GM23338 (cell line): ENCODE measurements around the gene CHAD. TPM values are rescaled to one million over a fixed set of nuclear protein-coding genes. Genes with fewer than 3 reads are reported as not detected.

Experiments
- ATAC-seq: fragments of 200-7000 bp; cut with Tn5 transposase; 3 replicates; pipeline ENCODE4 v1.9.1; 2020
- DNase-seq: peaks from one replicate; pipeline ENCODE4 v3.0.0-alpha.2; 2015; ENCODE audit warnings: low spot score
- H2AFZ ChIP-seq: fragments of 200-600 bp; sonication (generic); 2 replicates; pipeline ENCODE4 v1.8.0; 2016; ENCODE audit warnings: antibody characterized with exemption, mild to moderate bottlenecking, moderate library complexity
- H3F3A ChIP-seq: fragments of 200-600 bp; sonication (generic); replicated peaks from 2 replicates; pipeline ENCODE4 v1.8.0; 2017; ENCODE audit warnings: antibody characterized with exemption, mixed run types, low read depth
- H3K27ac ChIP-seq: fragments of 200-600 bp; sonication (generic); 2 replicates; pipeline ENCODE4 v1.6.1; 2016; ENCODE audit warnings: low read depth
- H3K27me3 ChIP-seq: fragments of 200-600 bp; sonication (generic); 2 replicates; pipeline ENCODE4 v1.8.0; 2016; ENCODE audit warnings: mild to moderate bottlenecking, mixed run types, moderate library complexity; ENCODE audit not compliant: insufficient read depth
- H3K36me3 ChIP-seq: fragments of 200-600 bp; sonication (generic); 2 replicates; pipeline ENCODE4 v1.8.0; 2016; ENCODE audit warnings: mild to moderate bottlenecking; ENCODE audit not compliant: insufficient read depth
- H3K4me1 ChIP-seq: fragments of 200-600 bp; sonication (generic); 2 replicates; pipeline ENCODE4 v1.8.0; 2016; ENCODE audit warnings: mild to moderate bottlenecking, moderate library complexity; ENCODE audit not compliant: insufficient read depth
- H3K4me2 ChIP-seq: fragments of 200-600 bp; sonication (generic); 2 replicates; pipeline ENCODE4 v1.7.1; 2017; ENCODE audit warnings: mixed run types
- H3K4me3 ChIP-seq: fragments of 200-600 bp; sonication (generic); 2 replicates; pipeline ENCODE4 v1.6.1; 2016; ENCODE audit warnings: mixed run types
- H3K79me2 ChIP-seq: fragments of 200-600 bp; sonication (generic); replicated peaks from 2 replicates; pipeline ENCODE4 v1.8.0; 2017; ENCODE audit warnings: mild to moderate bottlenecking; ENCODE audit not compliant: insufficient read depth
- H3K9me2 ChIP-seq: fragments of 200-600 bp; sonication (generic); 2 replicates; pipeline ENCODE4 v1.8.0; 2017; ENCODE audit not compliant: insufficient read depth
- H4K20me1 ChIP-seq: fragments of 200-600 bp; sonication (generic); replicated peaks from 2 replicates; pipeline ENCODE4 v1.8.0; 2017; ENCODE audit warnings: mild to moderate bottlenecking; ENCODE audit not compliant: insufficient read depth
- H3K27ac Mint-ChIP-seq: 2 replicates; pipeline ENCODE4 v1.8.0; 2020; ENCODE audit warnings: inconsistent platforms, mild to moderate bottlenecking, moderate library complexity, mixed read lengths
- H3K27me3 Mint-ChIP-seq: 3 replicates; pipeline ENCODE4 v1.8.0; 2022; ENCODE audit warnings: low read depth, mild to moderate bottlenecking, moderate library complexity, mixed read lengths, inconsistent platforms; ENCODE audit not compliant: insufficient read depth, poor library complexity
- H3K36me3 Mint-ChIP-seq: 3 replicates; pipeline ENCODE4 v1.8.0; 2021; ENCODE audit warnings: low read depth, mild to moderate bottlenecking, inconsistent platforms, moderate library complexity, mixed read lengths
- H3K4me1 Mint-ChIP-seq: 3 replicates; pipeline ENCODE4 v1.8.0; 2020; ENCODE audit warnings: mild to moderate bottlenecking, inconsistent platforms, mixed read lengths
- H3K4me3 Mint-ChIP-seq: 3 replicates; pipeline ENCODE4 v1.8.0; 2021; ENCODE audit warnings: moderate library complexity, mild to moderate bottlenecking, inconsistent platforms, mixed read lengths
- H3K9me3 Mint-ChIP-seq: 3 replicates; pipeline ENCODE4 v1.8.0; 2020; ENCODE audit warnings: moderate library complexity, mild to moderate bottlenecking, inconsistent platforms, mixed read lengths
- CREB1 ChIP-seq: fragments of 250-450 bp; sonication (Bioruptor Pico); IDR thresholded peaks from 2 replicates; pipeline ENCODE4 v1.5.0; 2020; ENCODE audit warnings: low read depth, mild to moderate bottlenecking, moderate library complexity
- POLR2AphosphoS5 ChIP-seq: IDR thresholded peaks from 2 replicates; pipeline ENCODE4 v1.6.1; 2016; ENCODE audit warnings: antibody characterized with exemption, low read depth
- STAT1 ChIP-seq: IDR thresholded peaks from one replicate; pipeline ENCODE4 v1.6.1; 2016; ENCODE audit warnings: antibody characterized with exemption; ENCODE audit not compliant: unreplicated experiment
- ZNF331 ChIP-seq: fragments of 250-450 bp; sonication (Bioruptor Pico); IDR thresholded peaks from 2 replicates; pipeline ENCODE4 v1.5.0; 2020; ENCODE audit warnings: low read depth, mild to moderate bottlenecking, moderate library complexity
- ZNF462 ChIP-seq: fragments of 250-450 bp; sonication (Bioruptor Pico); IDR thresholded peaks from 2 replicates; pipeline ENCODE4 v1.5.0; 2020; ENCODE audit warnings: mild to moderate bottlenecking, moderate library complexity
- polyA plus RNA-seq: library from polyadenylated mRNA; unstranded; fragments of >200 nt; fragmentation: Nextera tagmentation; extraction: Ambion mirVana; gene quantifications from 2 replicates; pipeline ENCODE4 v1.2.1, GENCODE V29; 2016
- total RNA-seq: library from RNA; depleted of rRNA; stranded (reverse); fragments of >200 nt; shearing (Covaris generic); gene quantifications from 2 replicates; pipeline ENCODE4 v1.2.3, GENCODE V29; 2014

CHAD gene
- total and polyA plus RNA-seq, 2 experiments from 2014 or later: 0.18 TPM; not detected in 1

GRCh38 chr17:50461550-50462132 lies 7.0 kb downstream of the CHAD start (continued):
- no peak for TF ChIP-seq ZNF462 (CRISPR knock-in tag)
- TF ChIP-seq POLR2AphosphoS5: no peak

GRCh38 chr17:50460831-50461526 lies 7.7 kb downstream of the CHAD start:
- H2AFZ ChIP-seq: no peak overlapping the region
- no peak overlapping the region for H3K27ac ChIP-seq
- TF ChIP-seq ZNF331 (CRISPR knock-in tag) (no peak), CREB1 (CRISPR knock-in tag) (no peak), STAT1 (no peak)
- H3F3A ChIP-seq: no peaks in the 10 kb centered on the region
- Mint-ChIP-seq H3K4me1 (no peaks in the 10 kb centered on the region), H3K27ac (no peak overlapping the region), H3K36me3 (no peaks in the 10 kb centered on the region; the same call in 2 of the 3 replicates), H3K9me3 (no peaks in the 10 kb centered on the region), H3K27me3 (peaks cover 1% of the 10 kb centered on the region), H3K4me3 (no peak overlapping the region)
- H3K4me2 ChIP-seq: no peak overlapping the region
- H3K4me1 ChIP-seq: no peaks in the 10 kb centered on the region
- no peaks in the 10 kb centered on the region for H3K36me3 ChIP-seq
- DNase-seq (no peak), ATAC-seq (no peak)
- no peaks in the 10 kb centered on the region for H3K9me2 ChIP-seq
- no peak overlapping the region for H3K4me3 ChIP-seq
- H4K20me1 ChIP-seq: no peaks in the 10 kb centered on the region
- H3K79me2 ChIP-seq: no peaks in the 10 kb centered on the region
- H3K27me3 ChIP-seq: no peaks in the 10 kb centered on the region
